ENCODE results near the gene FAM43A.

GRCh38 chr3:194728986-194729385, 43.3 kb downstream of the FAM43A start:
- TF ChIP-seq CTCF (conservative IDR thresholded peaks at IDR 0.05 in 1 of 2, IDR thresholded peaks at IDR 0.05 in 1 of 2; ENCODE audit: extremely low read depth in 1 of 2, insufficient read depth in 1 of 2, low read depth in 1 of 2, low read length in 2 of 2) (no peak), EZH2 (IDR thresholded peaks at IDR 0.05; ENCODE audit: borderline replicate concordance, low read length) (no peak)

Measured in mammary epithelial cell (primary cell).